HK-2 (cell line): ENCODE measurements around the gene TFEC.
"Not testable (repeated sequence)": the region's sequence is repeated elsewhere in the genome, so short reads cannot be mapped to it uniquely, and the experiment has no call there.

ENCODE experiments used
- DNase-seq: peaks from one replicate; pipeline ENCODE4 v3.0.0-alpha.2; 2018; ENCODE audit not compliant: unreplicated experiment

Gene TFEC

GRCh38 chr7:115988401-115988800, 42.2 kb downstream of the TFEC start:
- no peak for DNase-seq

GRCh38 chr7:115987486-115987885, 43.1 kb downstream of the TFEC start:
- no peak for DNase-seq

GRCh38 chr7:115984105-115984504, 46.5 kb downstream of the TFEC start:
- DNase-seq = no peak

DNA sequence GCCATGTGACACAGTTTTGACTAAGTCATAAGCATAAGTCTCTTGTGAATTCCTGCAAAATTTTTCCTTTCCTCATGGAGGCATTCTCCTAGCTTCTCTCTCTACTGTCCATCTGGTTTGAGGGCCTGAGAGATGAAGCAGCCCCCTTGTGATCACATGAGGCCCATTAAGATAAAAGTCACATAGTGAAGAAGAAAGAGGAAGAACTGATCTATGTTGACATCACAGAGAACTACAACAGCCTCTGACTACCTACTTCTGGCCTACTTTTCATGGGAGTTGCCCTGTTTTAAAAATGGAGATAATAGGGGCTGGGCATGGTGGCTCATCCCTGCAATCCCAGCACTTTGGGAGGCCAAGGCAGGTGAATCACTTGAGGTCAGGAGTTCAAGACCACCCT, 50.4 kb downstream of the TFEC start:
- DNase-seq = no peak

- no peak for DNase-seq
Measured at GRCh38 chr7:115976651-115977050, 53.9 kb downstream of the TFEC start.

DNA sequence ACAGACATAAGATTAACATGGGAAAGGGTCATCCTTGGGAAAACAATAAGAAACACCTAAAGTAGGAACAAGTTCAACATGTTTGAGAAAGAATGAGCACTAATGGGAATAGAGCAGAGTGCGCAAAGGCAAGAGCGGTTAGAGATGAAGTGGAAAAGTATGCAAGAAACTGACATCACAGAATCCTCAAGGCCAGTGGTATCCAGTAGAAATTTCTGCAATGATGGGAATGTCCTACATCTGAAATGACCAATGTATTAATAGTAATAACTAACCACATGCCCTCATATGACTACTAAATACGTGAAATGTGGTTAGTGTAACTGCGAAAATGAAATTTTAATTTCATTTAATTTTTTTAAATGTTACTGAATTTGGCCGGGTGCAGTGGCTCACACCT, 54.8 kb downstream of the TFEC start:
- DNase-seq = no peak

DNA sequence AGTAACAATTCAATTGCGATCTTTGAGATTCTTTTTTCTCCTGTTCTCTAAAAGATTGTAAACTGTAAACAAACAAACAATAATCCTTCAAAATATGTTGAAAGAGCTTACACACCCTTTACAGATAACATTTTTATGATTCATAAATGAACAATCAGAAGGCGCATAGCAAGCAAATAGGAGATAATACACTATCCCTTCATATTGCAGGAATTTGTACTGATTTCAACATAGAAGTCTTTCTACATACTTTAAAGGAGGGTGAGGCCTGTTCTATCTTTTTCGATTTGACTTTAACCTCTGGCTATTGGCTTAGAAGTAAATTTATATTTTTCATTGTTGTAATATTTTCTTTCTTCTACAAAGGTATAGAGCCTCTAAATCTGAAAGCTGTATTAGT, 57.2 kb downstream of the TFEC start:
- DNase-seq = no peak

GRCh38 chr7:115971506-115971905, 59.1 kb downstream of the TFEC start:
- DNase-seq = no peak

DNA sequence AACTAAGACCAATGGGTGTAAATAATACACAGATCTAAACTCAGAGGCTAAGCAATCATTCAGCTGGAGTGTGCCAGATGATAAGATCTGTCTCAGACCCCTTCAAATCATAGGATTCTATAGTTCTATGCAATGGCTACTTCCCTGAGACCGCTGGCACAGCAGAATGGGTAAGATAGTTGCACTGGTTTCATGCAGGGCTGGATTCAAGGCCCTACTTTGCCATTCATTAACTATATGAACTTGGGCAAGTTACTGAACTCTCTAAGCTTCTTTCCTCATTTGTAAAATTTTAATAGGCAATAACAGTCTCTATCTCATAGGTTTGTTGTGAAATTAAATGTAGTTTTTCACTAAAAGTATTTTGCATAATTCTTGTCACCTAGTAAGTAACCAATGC, 62.0 kb downstream of the TFEC start:
- no peak for DNase-seq

- no peak for DNase-seq
Measured at GRCh38 chr7:115968171-115968570, 62.4 kb downstream of the TFEC start.

DNA sequence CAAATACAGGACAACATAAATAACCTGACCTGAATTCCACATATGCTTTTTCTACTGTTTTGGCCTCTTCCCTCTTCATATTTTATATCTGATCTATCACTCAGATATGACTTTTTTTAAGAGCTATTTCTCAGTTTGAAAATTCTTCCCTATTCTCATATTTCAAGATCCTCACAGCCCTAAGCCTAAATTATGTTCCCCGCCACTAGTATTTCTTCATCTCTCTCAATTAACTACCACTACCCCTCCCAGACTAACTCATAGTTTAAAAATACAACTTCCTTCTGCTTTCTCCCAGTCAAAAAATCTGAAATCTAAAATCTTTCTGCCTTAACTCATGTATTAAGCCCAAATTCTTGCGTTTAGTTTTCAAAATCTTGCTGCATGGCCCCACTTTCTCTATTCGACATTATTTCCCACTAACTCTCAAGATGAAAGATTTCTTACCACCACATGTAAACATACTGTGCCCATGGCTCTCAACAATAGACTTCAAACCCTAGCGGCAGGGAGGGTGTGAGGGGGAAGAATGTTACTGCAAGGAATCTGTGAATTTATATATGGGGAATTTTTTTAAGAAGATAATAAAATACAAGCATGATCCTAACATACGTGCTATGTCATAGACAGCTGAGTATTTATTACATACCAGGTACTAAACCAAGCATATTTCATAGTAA, 64.6 kb downstream of the TFEC start:
- DNase-seq = no peak

DNA sequence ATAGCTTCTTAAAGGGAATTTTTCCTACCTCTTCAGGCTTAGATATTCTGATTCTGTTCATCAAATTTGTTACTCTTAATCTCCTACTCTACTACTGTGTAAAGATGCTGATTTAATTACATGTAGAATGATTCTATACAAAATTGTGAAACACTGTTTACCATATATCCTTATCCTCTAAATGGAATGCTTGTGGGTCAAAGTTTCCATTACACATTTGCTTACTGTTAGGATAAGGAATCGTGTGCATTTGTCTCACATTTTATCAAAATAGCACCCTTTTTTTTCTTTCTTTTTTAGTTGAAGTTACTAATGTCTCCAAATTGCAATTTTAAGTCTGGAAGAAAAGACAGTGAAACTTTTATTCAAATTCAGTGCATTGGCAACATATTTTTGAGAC, 65.3 kb downstream of the TFEC start:
- no peak for DNase-seq

DNA sequence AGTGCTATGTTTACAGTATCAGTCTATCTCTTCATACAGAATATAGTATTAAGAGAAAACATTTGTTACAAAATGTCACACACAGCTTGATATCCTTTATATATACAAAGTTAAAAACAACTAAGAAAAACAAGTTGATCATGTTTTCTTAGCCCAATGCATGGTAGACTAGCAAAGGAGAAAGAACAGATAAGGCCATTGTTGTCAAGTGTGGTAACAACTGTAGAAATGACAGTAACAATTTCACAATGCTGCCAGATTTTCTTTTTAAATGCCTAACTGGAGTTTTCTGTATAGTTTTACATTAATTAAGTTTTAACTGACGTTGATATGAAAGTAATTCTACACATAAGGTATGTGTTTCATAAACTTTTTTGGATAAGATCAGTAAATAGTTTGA, 65.8 kb downstream of the TFEC start:
- DNase-seq = no peak

DNA sequence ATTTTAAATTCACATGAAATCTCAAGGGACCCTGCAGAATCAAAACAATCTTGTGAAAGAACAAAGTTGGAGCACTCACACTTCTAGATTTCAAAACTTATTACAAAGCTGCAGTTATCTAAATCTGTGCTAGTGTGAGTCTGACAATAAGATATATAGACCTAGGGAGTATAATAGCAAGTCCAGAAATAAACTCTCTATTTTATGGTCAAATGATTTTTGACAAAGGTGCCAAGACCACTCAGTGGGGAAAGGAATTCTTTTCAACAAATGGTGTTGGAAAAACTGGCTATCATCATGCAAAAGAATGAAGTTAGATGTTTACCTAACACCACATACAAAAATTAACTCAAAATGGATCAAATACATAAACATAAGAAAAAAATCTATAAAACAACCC, 68.2 kb downstream of the TFEC start:
- no peak for DNase-seq

GRCh38 chr7:115953592-115954255, 76.8 kb downstream of the TFEC start:
- DNase-seq = no peak

DNA sequence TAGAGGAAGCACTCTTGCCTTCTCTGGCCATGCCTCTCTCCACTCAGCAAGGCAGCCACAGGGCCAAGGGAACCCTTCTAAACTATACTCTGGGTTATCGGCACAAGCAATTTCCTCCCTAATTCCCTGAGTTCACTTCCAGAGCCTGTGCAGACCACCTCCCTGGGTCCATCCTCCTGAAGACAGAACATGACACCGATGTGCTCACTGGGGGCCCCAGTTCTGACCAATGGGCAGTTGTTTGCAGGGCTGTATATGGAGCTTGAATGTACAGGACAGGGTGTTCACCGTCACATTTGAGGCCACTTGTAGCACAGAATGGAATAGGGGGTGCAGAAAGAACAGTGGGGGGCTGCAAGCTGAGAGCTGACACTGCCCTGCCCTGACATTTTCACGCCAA, 77.7 kb downstream of the TFEC start:
- no peak for DNase-seq

DNA sequence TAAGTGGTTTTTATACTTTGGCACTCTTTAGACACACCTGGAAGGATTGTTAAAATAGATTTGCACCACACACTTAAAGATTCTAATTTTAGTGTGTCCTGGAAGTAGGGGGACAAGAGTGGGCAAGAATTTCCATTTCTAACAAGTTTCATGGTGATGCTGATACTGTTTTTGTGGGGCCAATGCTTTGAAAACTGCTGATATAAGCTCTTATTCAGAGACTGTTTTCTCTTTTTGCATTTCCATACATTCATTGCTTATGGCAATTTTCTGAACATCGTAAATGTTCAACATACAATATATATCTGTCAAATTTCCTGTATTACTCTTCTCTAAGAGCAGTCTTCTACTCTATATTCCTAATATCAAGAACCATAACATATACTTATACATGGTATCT, 79.0 kb downstream of the TFEC start:
- DNase-seq = no peak

DNA sequence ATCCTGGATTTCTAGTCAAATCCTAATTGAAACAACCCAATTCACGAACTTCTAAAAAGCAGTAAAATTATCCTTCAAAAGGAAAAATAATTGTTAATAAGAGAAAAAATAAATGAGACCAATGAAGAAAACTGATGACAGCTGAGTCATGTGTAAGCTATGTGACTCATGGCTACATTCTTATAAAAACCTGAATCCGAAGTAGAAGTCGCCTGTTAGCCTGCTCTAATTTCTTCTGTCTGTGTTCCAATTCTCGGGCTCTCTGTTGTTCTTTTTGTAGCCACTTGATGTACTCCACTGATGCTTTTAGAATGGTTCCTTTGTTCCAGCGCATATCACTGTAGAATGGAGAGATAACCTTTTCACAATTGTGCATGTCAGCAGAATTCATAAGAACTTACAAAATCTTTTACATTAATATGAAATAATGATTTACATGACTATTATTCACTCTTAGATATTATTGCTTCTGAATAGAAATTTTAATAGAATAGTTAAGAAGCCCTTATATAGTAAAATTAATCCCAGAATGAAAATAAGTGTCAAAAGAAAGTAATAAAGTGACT, 88.8 kb downstream of the TFEC start:
- no peak for DNase-seq

- no peak for DNase-seq
Measured at GRCh38 chr7:115940460-115941060, 90.0 kb downstream of the TFEC start.

DNA sequence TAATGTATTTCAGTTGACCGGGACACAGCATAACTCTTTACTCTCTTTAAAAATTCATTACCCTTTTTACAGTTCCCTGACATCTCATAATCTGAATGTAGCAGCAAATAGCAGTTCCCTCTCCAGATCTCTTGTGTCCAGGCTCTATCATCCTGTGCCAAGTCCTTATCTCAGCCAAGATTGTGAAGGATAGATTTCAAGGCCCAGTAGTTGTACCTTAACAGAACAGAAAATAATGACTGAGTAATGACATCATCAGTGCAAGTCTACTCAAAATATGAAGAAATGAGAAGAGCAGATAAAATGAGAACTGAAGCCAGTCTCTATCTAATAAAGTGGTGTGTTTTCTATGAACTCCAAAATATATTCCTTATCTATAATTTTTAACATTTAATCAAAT, 92.6 kb downstream of the TFEC start:
- no peak for DNase-seq

DNA sequence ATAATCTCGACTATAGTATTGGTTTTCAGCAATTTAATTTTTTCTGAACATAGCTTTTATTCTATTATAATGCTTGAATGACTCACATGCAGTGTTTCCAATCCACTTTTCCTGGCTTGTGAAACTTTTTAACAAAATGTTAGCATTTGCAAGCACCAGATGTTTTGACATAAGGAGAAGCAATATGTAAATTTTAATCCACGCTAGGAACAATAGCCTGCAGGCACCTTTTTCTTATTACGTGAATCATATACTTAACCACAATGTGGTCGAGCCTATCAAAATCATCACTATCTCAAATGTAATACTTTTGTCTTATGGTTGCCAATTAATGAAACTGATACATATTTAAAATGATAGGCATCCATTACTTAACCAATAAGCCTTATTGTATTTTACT, 97.1 kb downstream of the TFEC start:
- DNase-seq = no peak

- DNase-seq = no peak
Measured at GRCh38 chr7:115932880-115933279, 97.7 kb downstream of the TFEC start.

DNA sequence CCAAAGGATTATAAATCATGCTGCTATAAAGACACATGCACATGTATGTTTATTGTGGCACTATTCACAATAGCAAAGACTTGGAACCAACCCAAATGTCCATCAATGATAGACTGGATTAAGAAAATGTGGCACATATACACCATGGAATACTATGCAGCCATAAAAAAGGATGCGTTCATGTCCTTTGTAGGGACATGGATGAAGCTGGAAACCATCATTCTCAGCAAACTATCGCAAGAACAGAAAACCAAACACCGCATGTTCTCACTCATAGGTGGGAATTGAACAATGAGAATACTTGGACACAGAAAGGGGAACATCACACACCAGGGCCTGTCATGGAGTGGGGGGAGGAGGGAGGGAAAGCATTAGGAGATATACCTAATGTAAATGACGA, 100.4 kb downstream of the TFEC start:
- DNase-seq = not testable (repeated sequence)
